T follicular helper cell (primary cell): ENCODE results near the gene PTPRK.

Experiments
- DNase-seq: peaks from one replicate; pipeline ENCODE4 v3.0.0-alpha.2; 2020; ENCODE audit warnings: low read depth

The PTPRK gene

GRCh38 chr6:128516514-128516898 is 3.9 kb downstream of the PTPRK start:
- DNase-seq = no peak

GRCh38 chr6:128515550-128516513 is 4.6 kb downstream of the PTPRK start:
- no peak for DNase-seq

GRCh38 chr6:128513878-128514277 is 6.5 kb downstream of the PTPRK start:
- no peak for DNase-seq

GRCh38 chr6:128512296-128512695 is 8.1 kb downstream of the PTPRK start:
- DNase-seq = no peak

- DNase-seq = no peak
These were observed 8.9 kb downstream of the PTPRK start for GRCh38 chr6:128511506-128511905.

- DNase-seq = no peak
These were observed 10.7 kb downstream of the PTPRK start for GRCh38 chr6:128509709-128510108.

- no peak for DNase-seq
These were observed 11.7 kb downstream of the PTPRK start for GRCh38 chr6:128508588-128509296.

- no peak for DNase-seq
These were observed 12.8 kb downstream of the PTPRK start for GRCh38 chr6:128507337-128508310.

GRCh38 chr6:128505603-128506002 is 14.8 kb downstream of the PTPRK start:
- no peak for DNase-seq

GRCh38 chr6:128504003-128504654 is 16.3 kb downstream of the PTPRK start:
- no peak for DNase-seq

GRCh38 chr6:128500749-128501600 is 19.4 kb downstream of the PTPRK start:
- DNase-seq = no peak

GRCh38 chr6:128500014-128500413 is 20.4 kb downstream of the PTPRK start:
- no peak for DNase-seq

GRCh38 chr6:128499079-128499731 is 21.2 kb downstream of the PTPRK start:
- no peak for DNase-seq

GRCh38 chr6:128498234-128498633 is 22.2 kb downstream of the PTPRK start:
- DNase-seq = no peak

- no peak for DNase-seq
These were observed 24.7 kb downstream of the PTPRK start for GRCh38 chr6:128495536-128496333.

GRCh38 chr6:128494440-128494839 is 26.0 kb downstream of the PTPRK start:
- no peak for DNase-seq

- DNase-seq = no peak
These were observed 26.5 kb downstream of the PTPRK start for GRCh38 chr6:128493877-128494276.

GRCh38 chr6:128492386-128492785 is 28.0 kb downstream of the PTPRK start:
- DNase-seq = no peak

GRCh38 chr6:128491610-128492206 is 28.7 kb downstream of the PTPRK start:
- no peak for DNase-seq
